Midbrain (tissue), 1 donor: Measurements from ENCODE around the gene EOLA2.
"Not testable (repeated sequence)": the region's sequence is repeated elsewhere in the genome, so short reads cannot be mapped to it uniquely, and the experiment has no call there.

Experiments used
- DNase-seq: peaks from one replicate; lab custom pipeline; 2025; lab: John Stamatoyannopoulos, UW

Gene EOLA2

DNA sequence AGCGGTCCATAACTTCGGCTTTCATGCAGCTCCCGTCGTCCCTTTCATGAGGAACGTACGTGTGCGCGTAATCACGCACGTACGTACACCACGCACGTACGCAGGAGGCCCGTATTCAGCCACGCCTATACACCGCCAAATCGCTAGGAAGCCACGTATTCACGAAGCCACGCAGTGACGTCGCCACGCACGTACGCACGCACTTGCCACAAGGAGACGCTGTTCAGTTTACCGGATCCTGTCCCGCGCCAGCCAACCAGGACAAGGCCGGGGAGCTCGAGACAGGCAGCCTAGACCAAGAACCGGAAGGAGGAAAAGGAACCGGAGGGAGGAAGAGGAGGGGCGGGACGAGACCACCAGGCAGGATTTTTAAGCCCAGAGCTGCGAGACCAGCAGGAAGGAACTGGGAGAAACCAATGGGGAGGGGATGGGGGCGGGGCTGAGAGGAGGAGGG is at the start of gene EOLA2:
TSS of gene EOLA2 (minus strand) at position 65 of the 454 bp plus-strand sequence. CDS start 4,617 bp downstream, outside the sequence.
- DNase-seq, result peak; percentile 93

- DNase-seq, result no peak
Observed at GRCh38 chrX:149987613-149988012, 49.3 kb upstream of the EOLA2 start.

DNA sequence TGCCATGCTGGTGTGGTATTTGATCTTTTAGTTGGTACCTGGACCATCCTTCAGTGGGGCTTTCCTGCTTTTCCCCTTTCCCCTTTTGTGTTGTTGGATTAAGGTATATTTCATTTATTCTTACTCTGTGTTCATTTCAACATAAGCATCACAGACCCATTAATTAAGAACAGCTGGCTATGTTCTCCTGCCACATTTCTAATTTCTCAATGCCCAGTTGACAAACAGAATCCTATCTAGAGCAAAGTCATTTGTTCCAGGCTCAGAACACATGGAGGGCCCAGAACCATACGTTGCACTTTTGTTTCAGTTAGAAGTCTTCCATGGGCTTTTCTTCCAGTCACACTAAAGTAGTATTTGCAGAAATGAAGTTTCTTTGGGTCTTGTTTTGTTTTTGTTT is 46.1 kb upstream of the EOLA2 start:
- no peak for DNase-seq

DNA sequence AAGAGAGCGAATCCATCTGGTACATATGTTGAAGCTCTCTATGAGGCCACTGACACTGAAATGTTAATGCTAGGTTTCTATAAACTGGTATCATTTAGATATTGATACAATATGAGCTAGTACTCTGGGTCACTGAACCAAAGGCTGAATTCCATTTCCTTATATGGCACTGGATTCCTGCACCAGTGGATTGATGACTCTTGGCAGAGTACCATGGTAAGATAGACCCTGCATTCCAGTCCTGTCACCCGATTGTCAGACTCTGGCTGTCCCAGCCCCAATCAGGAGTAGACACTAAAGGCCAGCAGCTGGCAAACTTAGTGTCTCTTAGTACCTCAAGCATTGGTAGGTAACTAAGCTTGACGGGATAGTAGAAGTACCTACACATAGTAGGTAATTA is 44.0 kb upstream of the EOLA2 start:
- no peak for DNase-seq

GRCh38 chrX:149979126-149979644 is 40.9 kb upstream of the EOLA2 start:
- DNase-seq, result no peak

GRCh38 chrX:149962859-149963757 is 24.8 kb upstream of the EOLA2 start:
- DNase-seq, result peak; percentile 59

DNA sequence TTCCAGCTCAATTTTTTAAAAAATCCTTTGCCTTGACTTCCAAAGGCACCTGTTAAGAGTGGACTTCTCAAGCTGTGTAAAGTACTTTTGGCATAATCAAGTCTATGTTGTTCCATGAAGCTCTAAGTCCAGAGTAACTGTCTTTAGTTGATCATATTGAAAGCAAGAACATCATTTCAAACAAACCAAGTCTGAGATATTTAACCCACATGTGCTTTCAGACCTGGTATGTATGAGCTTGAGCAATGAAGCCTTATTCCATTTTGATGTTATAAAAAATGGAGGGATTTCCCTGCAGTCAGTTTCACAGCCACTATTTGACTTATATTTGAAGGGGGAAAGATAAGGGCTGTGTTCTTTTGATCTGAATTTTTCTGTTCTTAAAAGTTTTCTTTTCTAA is 23.7 kb upstream of the EOLA2 start:
- DNase-seq, result no peak

DNA sequence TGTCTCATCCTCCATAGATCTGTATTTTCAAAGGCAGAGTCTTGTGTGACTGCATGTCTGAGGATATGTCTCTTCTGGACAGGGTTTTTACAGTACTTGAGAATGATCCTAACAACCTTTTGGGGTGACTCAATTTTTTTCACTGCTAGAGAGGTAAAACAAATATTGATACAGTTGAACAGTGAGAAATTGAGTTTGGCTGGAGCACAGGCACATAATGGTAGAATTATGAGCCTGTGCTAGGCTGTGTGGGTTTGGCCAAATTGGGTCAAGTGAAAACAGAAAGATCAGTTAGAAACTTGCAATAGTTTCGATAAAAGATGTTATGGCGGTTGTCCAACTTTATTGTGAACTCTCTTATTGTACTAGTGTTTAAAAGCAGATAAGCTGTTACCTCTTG is 23.3 kb upstream of the EOLA2 start:
- DNase-seq, result no peak

DNA sequence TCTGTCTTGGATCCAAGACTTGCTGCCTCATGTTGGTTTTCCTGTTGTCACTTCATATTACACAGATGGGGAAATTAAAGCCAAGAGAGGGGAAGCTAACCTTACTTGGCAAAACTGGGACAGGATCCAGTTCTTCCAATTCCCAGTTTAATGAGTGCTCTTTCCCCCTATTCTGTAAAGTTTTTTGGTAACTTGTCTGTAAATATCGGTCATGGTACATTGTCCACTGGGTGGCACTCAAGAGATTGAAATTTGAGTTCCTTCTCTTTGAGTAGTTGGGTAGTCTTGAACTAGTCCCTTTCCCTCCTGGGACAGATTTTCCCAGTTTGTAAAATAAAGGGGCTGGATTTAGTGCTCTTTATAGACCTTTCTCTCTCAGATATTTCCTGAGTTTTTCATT is 12.4 kb upstream of the EOLA2 start:
- DNase-seq, result no peak

DNA sequence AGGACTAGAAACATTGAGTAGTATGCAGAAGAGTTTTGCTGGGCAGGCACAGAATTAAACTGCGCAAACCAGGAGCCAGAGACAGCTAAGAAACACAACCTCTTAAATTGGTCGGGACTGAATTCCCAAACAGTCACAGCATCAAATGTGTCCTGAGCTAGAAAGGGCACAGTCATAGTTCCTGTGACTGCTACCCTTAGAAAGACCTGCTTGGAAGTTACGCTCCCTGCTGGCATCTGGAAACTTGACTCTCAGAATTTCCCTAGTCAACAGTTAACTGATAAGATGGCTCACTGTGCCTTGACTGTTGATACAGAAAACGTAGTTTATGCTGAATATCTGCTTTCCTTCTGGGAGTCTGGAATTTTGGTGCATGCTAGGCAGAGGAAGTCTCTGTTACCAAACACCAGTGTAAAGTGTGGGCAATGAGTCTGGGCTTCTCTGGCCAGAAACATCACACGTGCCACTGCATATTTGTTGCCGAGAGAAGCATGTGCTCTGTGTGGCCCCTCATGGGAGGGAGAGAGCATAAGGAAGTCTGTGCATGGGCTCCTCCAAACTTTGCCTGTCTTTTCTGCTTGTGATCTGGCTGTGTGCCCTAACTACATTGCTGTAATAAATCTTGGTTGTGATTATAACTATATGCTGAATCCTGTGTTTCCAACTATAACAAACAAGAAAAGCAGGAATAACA is 11.6 kb upstream of the EOLA2 start:
- DNase-seq, result no peak

GRCh38 chrX:149948016-149948415 is 9.7 kb upstream of the EOLA2 start:
- DNase-seq, result no peak

DNA sequence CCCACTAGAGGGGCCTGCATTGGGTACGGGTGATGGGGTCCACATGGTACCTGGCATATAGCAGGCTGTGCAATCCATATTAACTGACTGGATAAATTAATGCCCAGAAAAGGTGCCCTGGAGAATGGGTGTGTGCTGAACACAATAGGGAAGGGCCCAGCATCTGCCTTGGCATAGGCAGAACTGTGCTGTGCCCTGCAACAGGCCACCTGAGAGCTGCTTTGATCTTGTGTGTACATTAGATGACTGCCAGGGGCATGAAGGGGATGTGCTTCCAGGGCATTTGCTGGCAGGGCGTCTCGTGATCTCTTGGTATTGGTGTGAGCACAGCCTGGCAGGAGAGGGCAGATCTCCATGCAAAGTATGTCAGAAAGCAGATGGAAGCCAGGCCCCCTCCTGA is 8.6 kb upstream of the EOLA2 start:
- DNase-seq, result not testable (repeated sequence)

GRCh38 chrX:149945820-149946219 is 7.5 kb upstream of the EOLA2 start:
- not testable (repeated sequence) for DNase-seq

- not testable (repeated sequence) for DNase-seq
Observed at GRCh38 chrX:149945087-149945670, 6.9 kb upstream of the EOLA2 start.

- DNase-seq, result not testable (repeated sequence)
Observed at GRCh38 chrX:149940674-149941024, 2.4 kb upstream of the EOLA2 start.

DNA sequence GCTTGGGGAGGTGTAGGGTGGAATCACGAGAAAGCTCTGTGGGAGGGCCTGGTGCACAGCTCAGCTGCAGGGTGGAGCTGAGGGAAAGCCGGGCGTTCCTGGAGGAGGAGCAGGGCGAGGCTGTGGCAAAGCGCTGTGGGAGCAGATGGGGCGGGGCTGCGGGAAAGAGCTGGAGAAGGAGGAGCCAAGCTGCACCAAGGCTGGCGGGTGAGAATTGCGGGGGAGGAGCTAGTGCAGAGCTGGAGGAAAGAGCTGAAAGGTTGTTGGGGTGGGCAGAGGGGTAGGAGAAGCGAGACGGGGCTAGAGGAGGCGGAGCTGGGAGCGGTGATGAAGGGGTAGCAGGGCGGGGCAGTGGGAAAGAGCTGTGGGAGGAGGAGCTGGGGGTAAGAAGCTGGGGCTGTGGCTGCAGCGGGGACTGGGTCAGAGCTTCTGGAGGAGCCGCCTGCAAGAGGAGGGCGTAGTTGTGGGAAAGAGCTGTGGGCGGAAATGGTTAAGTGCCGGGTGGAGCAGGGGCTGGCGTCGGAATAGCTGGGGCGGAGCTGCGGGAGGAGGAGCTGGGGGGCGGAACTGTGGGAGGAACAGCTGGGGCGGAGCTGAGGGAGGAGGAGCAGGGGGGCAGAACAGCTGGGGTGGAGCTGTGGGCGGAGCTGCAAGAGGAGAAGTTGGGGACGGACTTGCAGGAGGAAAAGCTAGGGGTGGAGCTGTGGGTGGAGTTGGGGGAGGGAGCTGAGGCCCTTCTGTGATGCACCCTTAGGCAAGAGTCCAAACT is 1.8 kb upstream of the EOLA2 start:
- DNase-seq, result peak; percentile 88

- DNase-seq, result no peak
Observed at GRCh38 chrX:149939655-149939904, 1.3 kb upstream of the EOLA2 start.

GRCh38 chrX:149938881-149939654 is 777 bp upstream of the EOLA2 start:
- DNase-seq, result peak; percentile 89

DNA sequence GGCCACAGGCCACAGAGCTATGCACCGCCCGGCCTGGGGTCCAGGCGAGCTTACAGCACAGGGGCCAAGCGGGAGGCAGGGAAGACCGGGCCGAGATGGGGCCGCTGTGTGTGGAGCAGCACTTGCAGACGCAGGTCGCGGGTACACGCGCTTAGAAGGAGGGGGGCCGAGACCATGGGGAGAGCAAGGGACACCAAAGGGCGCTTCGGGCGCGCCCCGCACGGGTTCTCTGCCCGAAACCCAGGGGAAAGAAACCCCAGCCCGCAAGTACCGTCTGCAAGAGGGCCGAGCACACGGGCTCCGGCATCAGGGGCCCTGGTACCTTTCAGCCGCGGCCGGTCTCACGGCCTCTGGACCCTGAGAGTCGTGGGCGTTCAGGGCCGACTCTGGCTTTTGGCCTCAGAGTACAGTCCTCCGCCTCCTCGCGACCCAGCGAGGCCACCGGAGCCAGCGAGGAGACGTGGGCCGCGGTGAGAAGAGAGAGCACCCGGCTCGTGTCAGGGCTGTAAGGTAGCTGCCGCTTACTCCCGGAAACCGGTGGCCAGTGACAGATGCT is 342 bp downstream of the EOLA2 start:
- peak; percentile 1 for DNase-seq

DNA sequence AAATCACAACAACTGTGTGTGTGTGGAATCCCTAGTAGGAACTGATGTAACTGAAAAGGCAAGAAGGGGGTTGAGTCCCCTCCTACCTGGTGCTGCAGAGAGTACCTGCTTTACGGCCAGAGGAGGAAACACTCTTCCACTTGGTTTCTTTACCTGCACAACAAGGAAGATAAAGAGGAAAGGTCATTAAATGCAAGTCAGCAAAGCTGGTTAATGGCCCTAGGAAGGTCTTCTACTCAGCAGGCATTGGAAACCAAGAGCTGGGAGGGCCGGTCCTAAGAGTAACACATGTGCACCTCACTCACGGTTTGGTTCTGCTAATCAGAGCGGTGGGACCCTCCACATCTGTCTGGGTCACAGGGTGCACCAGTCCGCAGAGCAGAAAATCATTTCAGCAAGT is 963 bp downstream of the EOLA2 start:
- DNase-seq, result not testable (repeated sequence)

GRCh38 chrX:149933547-149933946 is 4.7 kb downstream of the EOLA2 start:
- DNase-seq, result not testable (repeated sequence)
